GM12801 (cell line): ENCODE measurements around the gene MUSTN1.

ENCODE experiments used
- CTCF ChIP-seq: IDR thresholded peaks from one replicate; pipeline ENCODE4 v1.5.1; 2011; ENCODE audit warnings: control low read depth; ENCODE audit not compliant: insufficient read length; ENCODE audit errors: extremely low read depth

Gene MUSTN1

GRCh38 chr3:52877085-52877484, 42.3 kb upstream of the MUSTN1 start:
- no peak for TF ChIP-seq CTCF

- TF ChIP-seq CTCF = no peak
Observed at GRCh38 chr3:52874864-52875587, 40.2 kb upstream of the MUSTN1 start.

- TF ChIP-seq CTCF = no peak
Observed at GRCh38 chr3:52874160-52874701, 39.4 kb upstream of the MUSTN1 start.

GRCh38 chr3:52873433-52874159, 38.8 kb upstream of the MUSTN1 start:
- no peak for TF ChIP-seq CTCF

GRCh38 chr3:52872245-52872644, 37.4 kb upstream of the MUSTN1 start:
- no peak for TF ChIP-seq CTCF

GRCh38 chr3:52871761-52872160, 36.9 kb upstream of the MUSTN1 start:
- TF ChIP-seq CTCF = no peak

GRCh38 chr3:52870471-52870870, 35.7 kb upstream of the MUSTN1 start:
- no peak for TF ChIP-seq CTCF
